Thyroid gland (tissue), 4 donors: ENCODE data around the gene CACNA1A.

Experiments
- CTCF ChIP-seq, 6 experiments: fragments of 200-600 bp in 3 of 6; fragments of 450-650 bp in 3 of 6; sonication (generic) in 3 of 6; IDR thresholded peaks; one replicate each; pipeline ENCODE4 v1.5.1; 2016 to 2019; ENCODE audit warnings: antibody characterized with exemption in 6 of 6, mild to moderate bottlenecking in 2 of 6, inconsistent platforms in 1 of 6, moderate library complexity in 1 of 6
- POLR2A ChIP-seq, 2 donors: fragments of 450-650 bp; IDR thresholded peaks; one replicate each; pipeline ENCODE4 v1.6.1; 2017; ENCODE audit warnings: antibody characterized with exemption in 2 of 2, mild to moderate bottlenecking in 2 of 2, moderate library complexity in 1 of 2

GRCh38 chr19:13195678-13196077, 310.6 kb downstream of the CACNA1A start:
- TF ChIP-seq CTCF (IDR thresholded peaks at IDR 0.05) (no peak), POLR2A (IDR thresholded peaks at IDR 0.05) (no peak)
